ENCODE measurements around the gene MATR3.

MATR3 gene

GRCh38 chr5:139283252-139284166 is 10.0 kb upstream of the MATR3 start:
- no peaks in the 10 kb centered on the region for H3K27me3 ChIP-seq (ENCODE audit: control insufficient read depth in 5 of 5, insufficient read depth in 4 of 5, low read length in 5 of 5)
- H3K36me3 ChIP-seq (ENCODE audit: control insufficient read depth in 5 of 5, insufficient read depth in 5 of 5, low read length in 5 of 5) = peaks cover 10 to 39% (median 20%) of the 10 kb centered on the region in 5 donors
- no peak overlapping the region for H3K9ac ChIP-seq (ENCODE audit: low read length in 5 of 5)
- H3K4me1 ChIP-seq (ENCODE audit: control insufficient read depth in 5 of 5, insufficient read depth in 5 of 5, low read length in 5 of 5) = peaks cover 0 to 6% (median 3%) of the 10 kb centered on the region in 5 donors
- H3K9me3 ChIP-seq (ENCODE audit: control insufficient read depth in 5 of 5, low read length in 5 of 5) = no peaks in the 10 kb centered on the region
- no peak overlapping the region for H3K4me3 ChIP-seq (ENCODE audit: low read depth in 1 of 5, low read length in 5 of 5)
- H3K27ac ChIP-seq (ENCODE audit: low read depth, low read length) = no peak overlapping the region

DNA sequence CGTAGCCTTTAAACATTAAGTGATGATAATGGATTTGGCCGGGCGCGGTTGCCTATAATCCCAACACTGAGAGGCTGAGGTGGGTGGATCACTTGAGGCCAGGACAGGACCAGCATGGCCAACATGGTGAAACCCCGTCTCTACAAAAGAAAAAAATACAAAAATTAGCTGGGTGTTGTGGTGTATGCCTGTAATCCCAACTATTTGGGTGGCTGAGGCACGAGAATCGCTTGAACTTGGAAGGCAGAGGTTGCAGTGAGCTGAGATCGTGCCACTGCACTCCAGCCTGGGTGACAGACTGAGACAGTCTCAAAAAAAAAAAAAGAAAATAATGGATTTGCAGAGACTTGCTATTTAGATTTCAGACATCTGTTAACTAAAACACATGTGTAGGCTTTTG is 9.2 kb upstream of the MATR3 start:
- no peaks in the 10 kb centered on the region for H3K27me3 ChIP-seq (ENCODE audit: control insufficient read depth in 5 of 5, insufficient read depth in 4 of 5, low read length in 5 of 5)
- H3K9me3 ChIP-seq (ENCODE audit: control insufficient read depth in 5 of 5, low read length in 5 of 5) = no peaks in the 10 kb centered on the region
- H3K36me3 ChIP-seq (ENCODE audit: control insufficient read depth in 5 of 5, insufficient read depth in 5 of 5, low read length in 5 of 5) = peaks cover 10 to 34% (median 14%) of the 10 kb centered on the region in 5 donors
- no peak overlapping the region for H3K9ac ChIP-seq (ENCODE audit: low read length in 5 of 5)
- no peak overlapping the region for H3K4me3 ChIP-seq (ENCODE audit: low read depth in 1 of 5, low read length in 5 of 5)
- H3K27ac ChIP-seq (ENCODE audit: low read depth, low read length) = no peak overlapping the region
- peaks cover 0 to 6% (median 3%) of the 10 kb centered on the region in 5 donors for H3K4me1 ChIP-seq (ENCODE audit: control insufficient read depth in 5 of 5, insufficient read depth in 5 of 5, low read length in 5 of 5)

GRCh38 chr5:139285651-139286392 is 7.7 kb upstream of the MATR3 start:
- peaks cover 0 to 6% (median 3%) of the 10 kb centered on the region in 5 donors for H3K4me1 ChIP-seq (ENCODE audit: control insufficient read depth in 5 of 5, insufficient read depth in 5 of 5, low read length in 5 of 5)
- no peak overlapping the region for H3K9ac ChIP-seq (ENCODE audit: low read length in 5 of 5)
- H3K9me3 ChIP-seq (ENCODE audit: control insufficient read depth in 5 of 5, low read length in 5 of 5) = no peaks in the 10 kb centered on the region
- H3K27ac ChIP-seq (ENCODE audit: low read depth, low read length) = no peak overlapping the region
- no peak overlapping the region for H3K4me3 ChIP-seq (ENCODE audit: low read depth in 1 of 5, low read length in 5 of 5)
- H3K36me3 ChIP-seq (ENCODE audit: control insufficient read depth in 5 of 5, insufficient read depth in 5 of 5, low read length in 5 of 5) = peaks cover 10 to 26% (median 10%) of the 10 kb centered on the region in 5 donors
- no peaks in the 10 kb centered on the region for H3K27me3 ChIP-seq (ENCODE audit: control insufficient read depth in 5 of 5, insufficient read depth in 4 of 5, low read length in 5 of 5)

DNA sequence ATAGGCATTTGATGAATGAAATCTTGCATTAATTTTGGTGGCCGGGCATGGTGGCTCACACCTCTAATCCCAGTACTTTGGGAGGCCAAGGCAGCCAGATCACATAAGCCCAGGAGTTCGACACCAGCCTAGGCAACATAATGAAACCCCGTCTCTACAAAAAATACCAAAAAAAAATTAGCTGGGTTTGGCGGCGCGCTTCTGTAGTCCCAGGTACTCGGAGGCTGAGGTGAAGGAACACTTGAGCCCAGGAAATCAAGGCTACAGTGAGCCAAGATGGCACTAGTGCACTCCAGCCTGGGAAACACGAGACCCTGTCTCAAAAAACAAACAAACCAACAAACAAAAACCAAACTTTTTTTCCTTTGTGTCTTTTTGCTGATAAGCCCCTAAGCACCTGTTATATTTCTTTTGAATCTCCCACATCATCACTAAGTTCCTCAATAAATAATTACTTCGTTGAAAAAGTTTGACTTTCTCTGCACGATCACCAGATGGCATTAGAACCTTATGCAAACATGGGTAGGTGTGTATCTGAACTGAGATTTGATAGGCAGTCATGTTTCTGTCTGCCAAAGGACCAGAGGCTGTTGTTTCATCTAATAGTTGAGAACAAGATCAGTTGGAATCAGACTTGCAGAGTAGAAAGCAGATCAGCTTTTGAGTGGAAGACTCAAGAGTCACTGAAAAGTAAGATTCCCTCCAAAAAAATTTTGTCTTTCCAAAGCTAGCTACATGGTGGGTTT is 5.5 kb upstream of the MATR3 start:
- no peaks in the 10 kb centered on the region for H3K27me3 ChIP-seq (ENCODE audit: control insufficient read depth in 5 of 5, insufficient read depth in 4 of 5, low read length in 5 of 5)
- no peak overlapping the region for H3K9ac ChIP-seq (ENCODE audit: low read length in 5 of 5)
- H3K36me3 ChIP-seq (ENCODE audit: control insufficient read depth in 5 of 5, insufficient read depth in 5 of 5, low read length in 5 of 5) = peaks cover 10 to 14% (median 10%) of the 10 kb centered on the region in 5 donors
- H3K4me1 ChIP-seq (ENCODE audit: control insufficient read depth in 5 of 5, insufficient read depth in 5 of 5, low read length in 5 of 5) = peaks cover 0 to 3% (median 2%) of the 10 kb centered on the region in 5 donors
- no peak overlapping the region for H3K4me3 ChIP-seq (ENCODE audit: low read depth in 1 of 5, low read length in 5 of 5)
- H3K9me3 ChIP-seq (ENCODE audit: control insufficient read depth in 5 of 5, low read length in 5 of 5) = no peaks in the 10 kb centered on the region
- H3K27ac ChIP-seq (ENCODE audit: low read depth, low read length) = no peak overlapping the region

DNA sequence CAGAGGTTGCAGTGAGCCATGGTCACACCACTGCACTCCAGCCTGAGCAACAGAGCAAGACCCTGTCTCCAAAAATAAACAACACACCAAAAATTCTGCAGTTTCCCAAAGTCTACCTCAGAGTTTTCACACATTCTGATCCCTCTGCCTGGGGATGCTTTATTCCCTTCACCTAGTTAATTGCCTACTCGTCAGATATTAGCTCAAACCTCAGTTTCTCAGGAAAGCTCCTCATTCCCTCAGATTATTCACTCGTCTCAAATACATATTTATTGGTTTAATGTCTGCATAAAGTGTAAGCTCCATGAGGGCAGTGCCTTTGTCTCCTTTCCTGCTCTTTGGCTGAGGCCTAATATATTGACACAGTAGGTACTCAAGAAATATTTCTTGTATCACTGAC is 2.5 kb upstream of the MATR3 start:
- no peak overlapping the region for H3K4me3 ChIP-seq (ENCODE audit: low read depth in 1 of 5, low read length in 5 of 5)
- peaks cover 3 to 21% (median 16%) of the 10 kb centered on the region in 5 donors for H3K4me1 ChIP-seq (ENCODE audit: control insufficient read depth in 5 of 5, insufficient read depth in 5 of 5, low read length in 5 of 5)
- H3K36me3 ChIP-seq (ENCODE audit: control insufficient read depth in 5 of 5, insufficient read depth in 5 of 5, low read length in 5 of 5) = no peaks in the 10 kb centered on the region
- H3K9me3 ChIP-seq (ENCODE audit: control insufficient read depth in 5 of 5, low read length in 5 of 5) = no peaks in the 10 kb centered on the region
- H3K27ac ChIP-seq (ENCODE audit: low read depth, low read length) = no peak overlapping the region
- no peaks in the 10 kb centered on the region for H3K27me3 ChIP-seq (ENCODE audit: control insufficient read depth in 5 of 5, insufficient read depth in 4 of 5, low read length in 5 of 5)
- H3K9ac ChIP-seq (ENCODE audit: low read length in 5 of 5) = no peak overlapping the region

GRCh38 chr5:139293202-139293506 is 386 bp upstream of the MATR3 start:
- Histone ChIP-seq H3K9me3 (ENCODE audit: control insufficient read depth in 5 of 5, low read length in 5 of 5) (no peaks in the 10 kb centered on the region), H3K9ac (ENCODE audit: low read length in 5 of 5) (peak overlapping the region in 4 of 5 donors; percentile 77 to 98 (median 88)), H3K27me3 (ENCODE audit: control insufficient read depth in 5 of 5, insufficient read depth in 4 of 5, low read length in 5 of 5) (no peaks in the 10 kb centered on the region), H3K4me1 (ENCODE audit: control insufficient read depth in 5 of 5, insufficient read depth in 5 of 5, low read length in 5 of 5) (peaks cover 3 to 39% (median 37%) of the 10 kb centered on the region in 5 donors), H3K4me3 (ENCODE audit: low read depth in 1 of 5, low read length in 5 of 5) (peak overlapping the region; percentile 76 to 99 (median 92)), H3K36me3 (ENCODE audit: control insufficient read depth in 5 of 5, insufficient read depth in 5 of 5, low read length in 5 of 5) (no peaks in the 10 kb centered on the region), H3K27ac (ENCODE audit: low read depth, low read length) (peak overlapping the region; percentile 99)

DNA sequence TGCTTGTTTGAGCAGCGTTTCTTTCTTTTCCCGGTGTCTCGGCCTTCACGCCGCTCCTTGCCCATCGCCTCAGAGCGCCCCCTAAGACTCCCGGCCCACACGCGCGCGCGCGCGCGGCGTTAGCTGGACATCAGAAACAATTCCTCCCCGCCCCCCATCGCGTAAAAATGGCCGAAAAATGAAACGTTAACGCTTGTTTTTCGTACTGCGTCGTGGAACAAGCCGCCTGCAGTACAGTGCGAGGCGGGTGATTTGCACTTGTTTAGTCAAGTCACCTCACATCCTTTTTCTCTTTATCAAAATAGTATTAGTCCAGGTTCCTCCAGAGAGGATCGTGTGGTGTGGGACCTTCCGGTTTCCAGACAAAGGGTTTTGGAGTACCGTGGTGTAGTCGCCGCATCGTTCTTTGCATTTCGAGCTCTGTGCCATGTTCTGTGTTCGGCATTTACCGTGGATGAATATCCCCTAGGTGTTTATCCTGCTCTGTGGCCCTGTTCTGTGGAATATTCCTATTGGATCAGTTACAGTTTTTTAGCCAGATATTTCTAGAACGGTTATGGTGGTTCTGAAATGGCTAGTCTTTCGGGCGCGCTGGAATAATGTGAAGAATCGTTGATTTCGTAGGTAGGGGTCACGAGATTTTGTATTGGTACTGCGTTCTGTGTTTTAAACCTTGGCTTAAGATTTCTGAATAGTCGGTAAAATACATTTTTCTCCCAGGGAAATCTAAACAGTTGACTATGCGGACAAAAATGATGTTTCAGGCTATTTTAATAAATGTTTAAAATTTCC is 1.0 kb downstream of the MATR3 start:
- peak overlapping the region; percentile 84 to 99 (median 97) for H3K4me3 ChIP-seq (ENCODE audit: low read depth in 1 of 5, low read length in 5 of 5)
- H3K9me3 ChIP-seq (ENCODE audit: control insufficient read depth in 5 of 5, low read length in 5 of 5) = no peaks in the 10 kb centered on the region
- H3K27me3 ChIP-seq (ENCODE audit: control insufficient read depth in 5 of 5, insufficient read depth in 4 of 5, low read length in 5 of 5) = no peaks in the 10 kb centered on the region
- H3K4me1 ChIP-seq (ENCODE audit: control insufficient read depth in 5 of 5, insufficient read depth in 5 of 5, low read length in 5 of 5) = peaks cover 5 to 53% (median 50%) of the 10 kb centered on the region in 5 donors
- peak overlapping the region; percentile 77 to 98 (median 92) for H3K9ac ChIP-seq (ENCODE audit: low read length in 5 of 5)
- no peaks in the 10 kb centered on the region for H3K36me3 ChIP-seq (ENCODE audit: control insufficient read depth in 5 of 5, insufficient read depth in 5 of 5, low read length in 5 of 5)
- H3K27ac ChIP-seq (ENCODE audit: low read depth, low read length) = peak overlapping the region; percentile 99

GRCh38 chr5:139295346-139296057 is 2.0 kb downstream of the MATR3 start:
- H3K36me3 ChIP-seq (ENCODE audit: control insufficient read depth in 5 of 5, insufficient read depth in 5 of 5, low read length in 5 of 5) = no peaks in the 10 kb centered on the region
- H3K27me3 ChIP-seq (ENCODE audit: control insufficient read depth in 5 of 5, insufficient read depth in 4 of 5, low read length in 5 of 5) = no peaks in the 10 kb centered on the region
- H3K9ac ChIP-seq (ENCODE audit: low read length in 5 of 5) = peak overlapping the region; percentile 77 to 98 (median 92)
- peak overlapping the region; percentile 99 for H3K27ac ChIP-seq (ENCODE audit: low read depth, low read length)
- H3K9me3 ChIP-seq (ENCODE audit: control insufficient read depth in 5 of 5, low read length in 5 of 5) = no peaks in the 10 kb centered on the region
- H3K4me1 ChIP-seq (ENCODE audit: control insufficient read depth in 5 of 5, insufficient read depth in 5 of 5, low read length in 5 of 5) = peaks cover 5 to 59% (median 57%) of the 10 kb centered on the region in 5 donors
- peak overlapping the region; percentile 84 to 99 (median 97) for H3K4me3 ChIP-seq (ENCODE audit: low read depth in 1 of 5, low read length in 5 of 5)

- H3K4me1 ChIP-seq (ENCODE audit: control insufficient read depth in 5 of 5, insufficient read depth in 5 of 5, low read length in 5 of 5) = peaks cover 5 to 61% (median 58%) of the 10 kb centered on the region in 5 donors
- no peaks in the 10 kb centered on the region for H3K27me3 ChIP-seq (ENCODE audit: control insufficient read depth in 5 of 5, insufficient read depth in 4 of 5, low read length in 5 of 5)
- H3K27ac ChIP-seq (ENCODE audit: low read depth, low read length) = peak overlapping the region; percentile 99
- peak overlapping the region in 2 of 5 donors; percentile 97 to 99 for H3K4me3 ChIP-seq (ENCODE audit: low read depth in 1 of 5, low read length in 5 of 5)
- no peaks in the 10 kb centered on the region for H3K36me3 ChIP-seq (ENCODE audit: control insufficient read depth in 5 of 5, insufficient read depth in 5 of 5, low read length in 5 of 5)
- H3K9ac ChIP-seq (ENCODE audit: low read length in 5 of 5) = peak overlapping the region in 1 of 5 donors; percentile 96
- H3K9me3 ChIP-seq (ENCODE audit: control insufficient read depth in 5 of 5, low read length in 5 of 5) = no peaks in the 10 kb centered on the region
These were observed 2.7 kb downstream of the MATR3 start for GRCh38 chr5:139296198-139296597.

All from subcutaneous abdominal adipose tissue (tissue), 5 donors.